ENCODE data around the gene RGL1. TPM values are rescaled to one million over a fixed set of nuclear protein-coding genes. Genes with fewer than 3 reads are reported as not detected.

Gene RGL1
- total RNA-seq, 1 donor = 33.2 TPM

- no peak overlapping the region for H3K4me3 ChIP-seq (ENCODE audit: low read depth, low read length)
- no peak for DNase-seq (ENCODE audit: low read depth)
- no peak for TF ChIP-seq CTCF (IDR thresholded peaks at IDR 0.05; ENCODE audit: insufficient read depth, low read depth, low read length)
These were observed 132.7 kb downstream of the RGL1 start for GRCh38 chr1:183937611-183938010.

- TF ChIP-seq CTCF (IDR thresholded peaks at IDR 0.05; ENCODE audit: insufficient read depth, low read depth, low read length) = no peak
- no peak overlapping the region for H3K4me3 ChIP-seq (ENCODE audit: low read depth, low read length)
- no peak for DNase-seq (ENCODE audit: low read depth)
These were observed 136.1 kb downstream of the RGL1 start for GRCh38 chr1:183941001-183941400.

- peak; percentile 93 for DNase-seq (ENCODE audit: low read depth)
- H3K4me3 ChIP-seq (ENCODE audit: low read depth, low read length) = no peak overlapping the region
These were observed 138.2 kb downstream of the RGL1 start for GRCh38 chr1:183942933-183943693.

GRCh38 chr1:183945428-183946319, 140.8 kb downstream of the RGL1 start:
- H3K4me3 ChIP-seq (ENCODE audit: low read depth, low read length) = no peak overlapping the region
- TF ChIP-seq CTCF (IDR thresholded peaks at IDR 0.05; ENCODE audit: insufficient read depth, low read depth, low read length) = no peak
- DNase-seq (ENCODE audit: low read depth) = peak; percentile 23

More at GRCh38 chr1:183942933-183943693, 138.2 kb downstream of the RGL1 start:
- peak; percentile 10 for TF ChIP-seq CTCF (IDR thresholded peaks at IDR 0.05; ENCODE audit: insufficient read depth, low read depth, low read length)

GRCh38 chr1:183946320-183946613, 141.3 kb downstream of the RGL1 start:
- no peak overlapping the region for H3K4me3 ChIP-seq (ENCODE audit: low read depth, low read length)
- TF ChIP-seq CTCF (IDR thresholded peaks at IDR 0.05; ENCODE audit: insufficient read depth, low read depth, low read length) = no peak
- DNase-seq (ENCODE audit: low read depth) = no peak

GRCh38 chr1:183947988-183948387, 143.1 kb downstream of the RGL1 start:
- no peak for DNase-seq (ENCODE audit: low read depth)
- H3K4me3 ChIP-seq (ENCODE audit: low read depth, low read length) = no peak overlapping the region
- no peak for TF ChIP-seq CTCF (IDR thresholded peaks at IDR 0.05; ENCODE audit: insufficient read depth, low read depth, low read length)

Measured in fibroblast of villous mesenchyme (primary cell).